Activated T-cell treated with anti-CD3 and anti-CD28 coated beads, Interleukin-2, amount 50 U/mL, for 72 hours (primary cell): Measurements from ENCODE around the gene JPH3. TPM values are rescaled to one million over a fixed set of nuclear protein-coding genes. Genes with fewer than 3 reads are reported as not detected.

Experiments used
- ATAC-seq, 2 donors: fragments of 150-1000 bp; cut with Tn5 transposase; replicated peaks in 1 of 2; 2 replicates each; pipeline ENCODE4 v1.10.0; 2021; ENCODE audit warnings: moderate library complexity in 2 of 2, mild to moderate bottlenecking in 1 of 2
- DNase-seq, 2 donors: peaks; one replicate each; pipeline ENCODE4 v3.0.0; 2021 to 2022; ENCODE audit warnings: mixed read lengths in 1 of 2
- H3K27ac Mint-ChIP-seq: one replicate; pipeline ENCODE4 v1.8.0; 2022; ENCODE audit warnings: mild to moderate bottlenecking, moderate library complexity, mixed read lengths
- H3K27me3 Mint-ChIP-seq: one replicate; pipeline ENCODE4 v1.8.0; 2022; ENCODE audit warnings: low read depth, mixed read lengths
- H3K36me3 Mint-ChIP-seq, 2 donors: one replicate each; pipeline ENCODE4 v1.8.0; 2022; ENCODE audit warnings: mixed read lengths in 2 of 2, mild to moderate bottlenecking in 1 of 2; ENCODE audit not compliant: insufficient read depth in 2 of 2
- H3K4me1 Mint-ChIP-seq: one replicate; pipeline ENCODE4 v1.8.0; 2022; ENCODE audit warnings: low read depth, mixed read lengths
- H3K4me3 Mint-ChIP-seq, 2 donors: one replicate each; pipeline ENCODE4 v1.8.0; 2022; ENCODE audit warnings: mild to moderate bottlenecking in 2 of 2, mixed read lengths in 2 of 2, moderate library complexity in 2 of 2
- H3K9me3 Mint-ChIP-seq, 2 donors: one replicate each; pipeline ENCODE4 v1.8.0; 2022; ENCODE audit warnings: mixed read lengths in 2 of 2
- total RNA-seq, 2 donors: library from RNA; stranded (reverse); gene quantifications; one replicate each; pipeline ENCODE4 v1.2.3, GENCODE V29; 2022

The JPH3 gene
- total RNA-seq, 2 donors from 2014 or later, result 0.60 to 0.74 TPM

DNA sequence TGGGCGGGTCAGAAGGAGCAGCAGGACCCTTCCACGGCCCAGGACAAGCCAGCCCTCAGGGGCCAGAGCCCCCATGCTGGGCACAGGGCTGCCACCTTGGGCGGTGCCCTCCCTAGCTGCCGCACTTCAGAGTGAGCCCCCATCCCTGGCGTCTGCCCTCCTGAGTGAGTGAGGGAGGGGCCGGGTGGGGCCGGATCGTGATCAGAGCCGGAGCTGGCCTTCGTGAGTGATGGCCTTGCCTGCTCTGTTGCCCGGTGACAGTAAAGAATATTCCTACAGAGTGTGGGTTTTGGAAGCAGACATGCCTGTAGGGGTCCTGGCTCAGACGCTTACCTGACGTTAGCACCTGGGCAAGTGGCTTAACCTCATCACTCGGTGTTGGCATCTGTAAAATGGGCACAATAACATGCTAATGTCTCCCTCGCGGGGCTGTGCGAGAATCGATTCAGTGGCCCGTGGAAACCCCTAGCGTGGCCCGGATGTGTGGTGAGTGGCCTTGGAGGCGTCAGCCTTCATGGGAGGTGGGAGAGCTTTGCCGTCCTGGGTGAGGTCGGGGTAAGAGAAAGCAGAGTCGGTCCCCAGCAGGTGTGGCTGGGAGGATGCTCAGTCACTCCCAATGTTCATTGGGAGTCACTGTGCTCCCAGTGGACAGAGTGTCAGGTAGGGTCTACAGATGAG, 26.1 kb downstream of the JPH3 start:
- H3K4me3 Mint-ChIP-seq, result no peak overlapping the region

DNA sequence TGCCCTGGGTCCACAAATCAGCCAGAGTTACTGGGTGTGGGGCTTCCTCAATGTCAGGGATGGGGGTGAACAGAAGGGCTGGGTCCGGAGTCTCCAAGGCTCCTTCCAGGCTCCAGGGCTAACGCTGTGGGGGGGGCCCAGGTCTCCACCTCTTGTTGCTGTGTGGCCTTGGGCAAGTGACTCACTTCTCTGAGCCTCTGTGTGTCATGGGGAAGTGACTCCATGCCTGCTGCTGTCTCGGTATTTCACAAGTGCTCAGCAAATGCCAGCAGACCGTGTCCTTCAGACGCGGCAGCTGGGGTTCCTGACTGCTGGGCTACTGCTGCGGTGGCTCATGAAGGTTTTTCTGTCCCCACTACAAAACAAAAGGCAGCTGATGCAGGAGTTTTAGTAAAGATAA, 26.6 kb downstream of the JPH3 start:
- peaks cover 20% of the 10 kb centered on the region for H3K27me3 Mint-ChIP-seq
- no peak overlapping the region for H3K27ac Mint-ChIP-seq
- H3K36me3 Mint-ChIP-seq, result peaks cover 0 to 5% of the 10 kb centered on the region in 2 donors
- H3K9me3 Mint-ChIP-seq, result peaks cover 2 to 6% of the 10 kb centered on the region in 2 donors
- ATAC-seq, result no peak
- no peak overlapping the region for H3K4me3 Mint-ChIP-seq
- no peak for DNase-seq
- no peaks in the 10 kb centered on the region for H3K4me1 Mint-ChIP-seq

More for the DNA sequence above, 26.1 kb downstream of the JPH3 start:
- no peaks in the 10 kb centered on the region for H3K4me1 Mint-ChIP-seq
- peaks cover 0 to 5% of the 10 kb centered on the region in 2 donors for H3K36me3 Mint-ChIP-seq
- H3K9me3 Mint-ChIP-seq, result peaks cover 2 to 6% of the 10 kb centered on the region in 2 donors
- H3K27me3 Mint-ChIP-seq, result peaks cover 20% of the 10 kb centered on the region
- no peak for ATAC-seq
- no peak for DNase-seq
- no peak overlapping the region for H3K27ac Mint-ChIP-seq

DNA sequence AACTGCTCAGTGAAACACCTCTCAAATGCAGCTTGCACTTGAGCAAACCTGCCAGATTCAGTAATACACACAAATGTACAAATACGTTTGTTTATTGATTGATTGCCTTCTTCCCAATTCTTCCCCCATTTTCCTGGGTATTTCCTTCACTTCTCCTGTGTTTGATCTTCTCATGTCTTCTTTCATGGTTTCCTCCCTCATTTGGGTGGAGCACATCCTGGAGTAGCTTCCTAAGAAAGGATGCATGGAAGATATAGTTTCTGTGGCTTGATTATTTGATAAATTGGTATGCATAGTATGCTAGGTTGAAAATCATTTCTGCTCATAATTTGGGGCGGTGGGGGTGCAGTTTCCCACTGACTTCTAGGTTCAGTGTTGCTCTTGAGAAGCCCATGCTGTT, 28.8 kb downstream of the JPH3 start:
- Mint-ChIP-seq H3K4me1 (peaks cover 7% of the 10 kb centered on the region), H3K27ac (no peak overlapping the region), H3K36me3 (peaks cover 0 to 5% of the 10 kb centered on the region in 2 donors), H3K4me3 (no peak overlapping the region), H3K9me3 (peaks cover 2 to 6% of the 10 kb centered on the region in 2 donors), H3K27me3 (peaks cover 20% of the 10 kb centered on the region)
- DNase-seq, result no peak
- ATAC-seq, result no peak

DNA sequence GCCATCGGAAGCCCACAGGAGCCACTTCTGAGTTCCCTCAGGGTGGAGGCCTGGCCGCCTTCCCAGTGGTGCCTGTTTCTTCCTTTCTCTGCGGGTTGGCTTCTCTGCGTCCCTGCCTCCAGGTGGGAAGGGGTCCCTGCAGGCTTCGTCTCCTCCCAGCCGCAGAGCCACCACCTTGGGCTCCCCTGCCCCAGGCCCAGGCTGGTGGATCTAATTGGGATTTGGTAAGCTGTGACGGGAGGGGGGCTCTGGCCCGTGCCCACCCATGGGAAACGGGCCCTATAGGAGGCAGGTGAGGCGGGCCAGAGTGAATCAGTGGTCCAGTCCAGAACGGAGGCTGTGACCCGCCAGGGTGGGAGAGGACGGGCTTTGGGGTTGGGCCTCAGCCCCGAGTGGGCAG, 32.1 kb downstream of the JPH3 start:
- H3K4me3 Mint-ChIP-seq, result no peak overlapping the region
- peaks cover 2 to 6% of the 10 kb centered on the region in 2 donors for H3K9me3 Mint-ChIP-seq
- H3K27ac Mint-ChIP-seq, result no peak overlapping the region
- H3K36me3 Mint-ChIP-seq, result peaks cover 0 to 5% of the 10 kb centered on the region in 2 donors
- peaks cover 14% of the 10 kb centered on the region for H3K27me3 Mint-ChIP-seq
- peaks cover 10% of the 10 kb centered on the region for H3K4me1 Mint-ChIP-seq
- DNase-seq, result no peak
- no peak for ATAC-seq

DNA sequence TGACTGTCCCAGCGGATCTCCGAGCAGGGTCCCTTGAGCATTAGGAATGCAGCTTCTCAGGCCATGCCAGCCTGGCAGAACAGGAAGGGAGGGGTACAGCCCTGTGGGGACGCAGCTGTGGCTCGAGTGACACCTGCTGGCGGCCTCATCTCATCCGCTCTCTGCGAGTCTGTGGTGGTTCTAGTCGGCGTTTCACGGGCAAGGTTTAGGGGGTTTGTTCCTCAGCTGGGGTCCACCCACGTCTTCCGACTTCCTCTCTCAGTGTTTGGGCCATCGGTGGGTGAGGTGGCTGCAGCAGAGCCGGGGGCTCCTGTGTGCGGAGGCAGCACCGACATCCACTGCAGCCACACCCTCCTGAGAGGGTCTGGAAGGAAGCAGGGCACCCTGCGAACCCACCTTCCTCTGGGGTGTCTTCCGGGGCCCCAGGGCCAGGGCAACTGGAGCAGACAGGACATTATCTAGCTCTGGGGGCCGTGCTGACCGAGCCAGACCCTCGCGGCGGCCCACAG, 33.3 kb downstream of the JPH3 start:
- Mint-ChIP-seq H3K4me3 (peak overlapping the region; percentile 58 to 83), H3K4me1 (peaks cover 10% of the 10 kb centered on the region), H3K27ac (no peak overlapping the region), H3K36me3 (peaks cover 0 to 5% of the 10 kb centered on the region in 2 donors), H3K27me3 (peaks cover 8% of the 10 kb centered on the region), H3K9me3 (peaks cover 2 to 6% of the 10 kb centered on the region in 2 donors)
- ATAC-seq, result peak; percentile 80 to 82
- DNase-seq, result peak; percentile 73 to 79

DNA sequence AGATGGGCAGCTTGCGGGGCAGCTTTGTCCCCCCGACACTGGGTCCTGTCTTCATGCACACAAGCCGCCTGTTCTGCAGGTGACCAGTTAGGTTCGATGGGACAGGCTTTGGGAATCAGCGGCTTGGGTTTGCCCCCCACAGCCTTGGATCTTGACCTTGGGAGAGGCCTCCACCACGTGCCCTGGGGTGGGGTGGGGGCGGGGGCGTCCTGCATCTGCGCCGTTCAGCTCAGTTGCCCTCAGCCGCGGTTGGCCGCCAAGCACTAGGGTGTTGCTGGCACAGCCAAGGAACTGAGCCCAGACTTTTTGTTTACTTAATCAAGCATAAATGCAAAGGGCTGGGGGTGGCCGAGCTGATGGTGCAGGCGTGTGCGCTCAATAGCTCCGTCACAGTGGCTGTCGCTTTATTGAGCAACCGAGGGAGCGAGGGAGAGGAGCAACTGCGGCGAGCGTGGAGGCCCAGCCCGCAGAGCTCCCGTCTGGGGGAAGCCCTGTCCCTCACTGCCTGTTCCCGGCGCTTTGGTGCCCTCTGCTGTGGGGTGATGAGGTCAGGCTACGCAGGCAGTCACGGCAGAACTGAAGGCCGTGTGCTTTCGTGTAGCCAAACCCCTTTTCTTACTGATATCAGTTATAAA, 33.9 kb downstream of the JPH3 start:
- peaks cover 0 to 3% of the 10 kb centered on the region in 2 donors for H3K36me3 Mint-ChIP-seq
- H3K4me1 Mint-ChIP-seq, result peaks cover 10% of the 10 kb centered on the region
- no peak overlapping the region for H3K27ac Mint-ChIP-seq
- peaks cover 0 to 4% of the 10 kb centered on the region in 2 donors for H3K9me3 Mint-ChIP-seq
- ATAC-seq (peak; percentile 90 to 91), DNase-seq (peak; percentile 83 to 89)
- H3K27me3 Mint-ChIP-seq, result peaks cover 2% of the 10 kb centered on the region
- H3K4me3 Mint-ChIP-seq, result peak overlapping the region; percentile 58 to 83

DNA sequence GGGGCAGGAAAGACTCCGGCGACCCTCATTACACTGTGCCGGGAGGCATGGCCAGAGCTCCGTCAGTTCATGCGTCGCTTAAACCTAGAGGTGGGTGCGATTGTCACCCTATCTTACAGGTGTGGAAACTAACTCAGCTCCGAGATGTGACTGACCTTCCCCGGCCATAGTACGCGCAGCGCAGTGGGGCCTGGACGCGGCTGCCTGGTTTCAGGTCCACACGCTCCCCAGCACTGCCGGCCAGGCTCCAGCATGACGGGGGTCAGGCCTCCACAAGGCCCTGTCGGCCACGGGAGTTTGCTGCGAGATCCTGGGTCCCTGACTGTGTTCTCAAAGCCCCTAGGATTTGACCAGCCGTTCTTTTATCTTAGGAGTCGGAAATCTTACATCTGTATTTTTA, 34.4 kb downstream of the JPH3 start:
- ATAC-seq (peak in 1 of 2 donors; percentile 4), DNase-seq (no peak)
- H3K9me3 Mint-ChIP-seq, result no peaks in the 10 kb centered on the region
- H3K27ac Mint-ChIP-seq, result no peak overlapping the region
- peaks cover 0 to 1% of the 10 kb centered on the region in 2 donors for H3K36me3 Mint-ChIP-seq
- H3K27me3 Mint-ChIP-seq, result no peaks in the 10 kb centered on the region
- peaks cover 10% of the 10 kb centered on the region for H3K4me1 Mint-ChIP-seq
- H3K4me3 Mint-ChIP-seq, result peak overlapping the region in 1 of 2 donors; percentile 83

DNA sequence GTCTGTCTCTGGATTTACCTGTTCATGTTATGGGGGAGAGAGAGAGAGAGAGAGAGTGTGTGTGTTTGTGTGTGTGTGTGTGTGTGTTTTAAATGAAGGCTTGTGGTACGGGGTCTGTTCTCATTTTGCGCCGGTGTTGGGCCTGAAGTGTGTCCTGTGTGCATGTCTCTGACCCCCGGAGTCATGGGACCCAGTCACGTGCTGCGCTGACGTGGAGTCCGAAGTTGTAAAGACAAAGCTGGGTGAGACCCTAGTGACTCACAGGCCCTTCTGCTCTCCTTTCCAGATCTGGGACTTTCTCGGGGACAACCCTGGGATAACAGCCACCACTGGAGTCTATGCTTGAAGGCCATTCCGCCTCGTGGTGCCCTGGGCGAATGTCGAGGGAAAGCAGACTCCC, 35.0 kb downstream of the JPH3 start:
- Mint-ChIP-seq H3K4me1 (peaks cover 10% of the 10 kb centered on the region), H3K4me3 (no peak overlapping the region), H3K27me3 (no peaks in the 10 kb centered on the region), H3K36me3 (no peaks in the 10 kb centered on the region), H3K27ac (no peak overlapping the region), H3K9me3 (no peaks in the 10 kb centered on the region)
- DNase-seq (no peak), ATAC-seq (no peak)

GRCh38 chr16:87638736-87639135, 36.4 kb downstream of the JPH3 start:
- Mint-ChIP-seq H3K4me3 (no peak overlapping the region), H3K27ac (no peak overlapping the region), H3K27me3 (no peaks in the 10 kb centered on the region), H3K9me3 (no peaks in the 10 kb centered on the region), H3K36me3 (no peaks in the 10 kb centered on the region), H3K4me1 (peaks cover 10% of the 10 kb centered on the region)
- DNase-seq (no peak), ATAC-seq (no peak)

DNA sequence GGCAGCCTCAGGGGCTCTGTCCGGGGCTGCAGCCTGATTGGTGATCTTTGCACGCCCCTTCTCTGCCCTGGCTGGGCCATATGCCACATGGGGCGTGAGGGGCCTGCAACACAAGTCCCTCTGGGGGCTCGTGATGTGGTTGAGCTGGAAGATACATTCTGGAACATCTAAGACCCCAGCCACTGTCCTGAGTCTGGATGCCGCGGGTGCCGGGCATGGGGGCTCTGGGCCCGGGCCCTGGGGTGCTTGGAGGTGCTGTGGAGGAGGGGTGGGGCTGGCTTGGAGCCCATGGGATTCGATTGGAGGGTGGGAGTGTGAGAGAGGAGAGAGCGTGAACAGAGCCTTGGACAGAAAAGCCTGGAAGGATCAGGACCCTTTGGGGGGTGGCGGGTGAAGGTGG, 39.4 kb downstream of the JPH3 start:
- Mint-ChIP-seq H3K27me3 (no peaks in the 10 kb centered on the region), H3K27ac (no peak overlapping the region), H3K4me1 (no peaks in the 10 kb centered on the region), H3K9me3 (no peaks in the 10 kb centered on the region), H3K4me3 (no peak overlapping the region), H3K36me3 (no peaks in the 10 kb centered on the region)
- ATAC-seq, result no peak
- DNase-seq, result no peak

DNA sequence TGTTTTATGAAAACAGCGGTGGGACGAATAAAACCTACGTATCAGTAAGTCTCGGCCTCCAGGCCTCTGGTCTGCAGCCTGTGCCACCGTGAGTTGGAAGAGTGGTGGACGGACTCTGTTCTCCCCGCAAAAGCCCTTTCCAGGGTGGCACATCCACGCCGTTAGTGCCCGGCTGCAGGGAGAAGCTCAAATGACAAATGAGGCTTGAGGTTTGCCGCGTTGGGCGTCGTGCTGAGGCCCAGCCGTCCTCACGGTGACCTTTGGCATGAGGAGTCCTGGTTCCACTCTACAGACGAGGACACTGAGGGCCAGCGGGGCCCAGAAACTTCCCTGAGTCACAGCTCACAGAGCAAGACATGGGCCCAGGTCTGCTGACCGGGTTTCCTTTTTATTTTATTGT, 40.2 kb downstream of the JPH3 start:
- no peak for ATAC-seq
- DNase-seq, result no peak
- Mint-ChIP-seq H3K4me3 (no peak overlapping the region), H3K27ac (no peak overlapping the region), H3K36me3 (no peaks in the 10 kb centered on the region), H3K4me1 (no peaks in the 10 kb centered on the region), H3K27me3 (no peaks in the 10 kb centered on the region), H3K9me3 (no peaks in the 10 kb centered on the region)

GRCh38 chr16:87644186-87644585, 41.9 kb downstream of the JPH3 start:
- Mint-ChIP-seq H3K27me3 (peaks cover 8% of the 10 kb centered on the region), H3K9me3 (no peaks in the 10 kb centered on the region), H3K27ac (no peak overlapping the region), H3K4me3 (no peak overlapping the region), H3K4me1 (no peaks in the 10 kb centered on the region), H3K36me3 (no peaks in the 10 kb centered on the region)
- no peak for DNase-seq
- ATAC-seq, result no peak

GRCh38 chr16:87644596-87644995, 42.3 kb downstream of the JPH3 start:
- no peak overlapping the region for H3K27ac Mint-ChIP-seq
- DNase-seq (no peak), ATAC-seq (no peak)
- no peaks in the 10 kb centered on the region for H3K9me3 Mint-ChIP-seq
- peaks cover 8% of the 10 kb centered on the region for H3K27me3 Mint-ChIP-seq
- no peaks in the 10 kb centered on the region for H3K36me3 Mint-ChIP-seq
- H3K4me3 Mint-ChIP-seq, result no peak overlapping the region
- no peaks in the 10 kb centered on the region for H3K4me1 Mint-ChIP-seq
